SIG-M5 (cell line): ENCODE data around the gene FAM47E.
"Not testable (repeated sequence)": the region's sequence is repeated elsewhere in the genome, so short reads cannot be mapped to it uniquely, and the experiment has no call there.

Experiments used
- DNase-seq: peaks from one replicate; lab custom pipeline; 2025; lab: John Stamatoyannopoulos, UW

The FAM47E gene

GRCh38 chr4:76226418-76226817 is 25.1 kb upstream of the FAM47E start:
- DNase-seq = no peak

DNA sequence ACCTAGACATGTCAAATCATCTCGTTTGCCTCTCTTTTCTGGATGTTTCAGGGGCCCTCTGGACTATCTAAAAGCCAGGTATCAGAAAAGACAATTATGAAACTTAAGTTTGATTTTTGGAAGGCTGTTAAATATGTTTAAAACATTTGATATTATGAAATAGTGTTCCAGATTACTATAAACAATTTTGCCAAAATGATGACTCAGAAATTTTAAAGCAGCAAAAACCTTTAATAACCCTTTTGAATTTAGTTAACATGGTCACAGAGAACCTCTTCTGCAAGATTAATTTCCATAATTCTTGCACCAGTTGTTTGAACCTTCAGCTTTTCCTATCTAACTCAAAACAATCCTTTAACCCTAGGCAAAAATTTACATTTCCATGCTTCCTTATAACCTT is 18.8 kb upstream of the FAM47E start:
- DNase-seq = no peak

- no peak for DNase-seq
Observed at GRCh38 chr4:76233083-76233482, 18.4 kb upstream of the FAM47E start.

DNA sequence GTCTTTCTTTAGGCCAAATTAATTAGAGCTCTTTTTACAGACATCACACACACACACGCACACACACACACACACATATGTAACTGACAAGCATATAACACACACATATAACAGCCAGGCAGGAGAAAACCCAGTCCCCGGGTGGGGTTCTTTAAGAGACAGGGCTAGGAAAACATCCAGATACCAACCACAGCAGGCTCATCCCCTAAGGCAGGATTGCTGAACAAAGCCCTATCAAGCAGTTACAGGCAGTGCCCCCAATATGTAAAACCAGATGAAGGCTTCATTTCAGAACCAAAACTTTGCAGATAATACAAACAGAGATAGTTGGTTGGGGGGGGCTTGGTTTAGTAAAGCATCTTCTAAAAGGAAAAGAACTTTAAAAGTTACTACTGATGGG is 18.0 kb upstream of the FAM47E start:
- DNase-seq = no peak

GRCh38 chr4:76233967-76234678 is 17.4 kb upstream of the FAM47E start:
- DNase-seq = no peak

DNA sequence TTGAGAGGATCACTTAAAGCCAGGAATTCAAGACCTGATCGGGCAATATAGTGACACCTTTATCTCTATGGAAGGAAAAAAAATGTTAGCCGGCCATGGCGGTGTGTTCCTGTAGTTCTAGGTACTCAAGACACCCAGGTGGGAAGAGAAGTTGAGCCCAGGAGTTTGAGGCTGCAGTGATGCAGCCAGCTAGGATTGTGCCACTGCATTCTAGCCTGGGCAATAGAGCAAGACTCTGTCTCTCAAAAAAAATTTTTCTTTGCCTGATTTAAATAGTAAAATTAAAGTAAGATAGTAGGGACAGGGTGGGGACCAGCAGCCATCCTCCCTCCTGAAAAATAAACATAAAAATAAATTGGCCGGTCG is 16.9 kb upstream of the FAM47E start:
- no peak for DNase-seq

DNA sequence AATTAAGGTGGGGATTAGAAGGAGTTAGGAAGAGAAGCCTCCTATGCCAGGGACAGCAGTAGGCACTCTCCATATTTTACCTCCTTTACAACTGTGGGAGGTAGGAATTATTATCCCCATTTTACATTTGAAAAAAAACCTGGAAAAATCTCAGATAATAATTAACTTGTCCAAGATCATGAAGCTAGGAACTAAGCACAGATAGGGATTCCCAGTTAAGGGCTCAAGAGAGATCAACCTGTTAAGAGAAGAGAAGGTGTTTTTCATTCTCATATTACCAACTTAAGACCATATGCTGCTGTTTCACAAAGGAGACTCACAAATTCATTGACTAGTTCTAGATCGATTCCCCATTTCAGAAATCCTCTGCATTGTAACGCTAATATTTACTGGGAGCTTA is 16.1 kb upstream of the FAM47E start:
- DNase-seq = no peak

- no peak for DNase-seq
Observed at GRCh38 chr4:76235915-76236314, 15.6 kb upstream of the FAM47E start.

GRCh38 chr4:76238236-76238635 is 13.3 kb upstream of the FAM47E start:
- DNase-seq = no peak

GRCh38 chr4:76238701-76239100 is 12.8 kb upstream of the FAM47E start:
- no peak for DNase-seq

DNA sequence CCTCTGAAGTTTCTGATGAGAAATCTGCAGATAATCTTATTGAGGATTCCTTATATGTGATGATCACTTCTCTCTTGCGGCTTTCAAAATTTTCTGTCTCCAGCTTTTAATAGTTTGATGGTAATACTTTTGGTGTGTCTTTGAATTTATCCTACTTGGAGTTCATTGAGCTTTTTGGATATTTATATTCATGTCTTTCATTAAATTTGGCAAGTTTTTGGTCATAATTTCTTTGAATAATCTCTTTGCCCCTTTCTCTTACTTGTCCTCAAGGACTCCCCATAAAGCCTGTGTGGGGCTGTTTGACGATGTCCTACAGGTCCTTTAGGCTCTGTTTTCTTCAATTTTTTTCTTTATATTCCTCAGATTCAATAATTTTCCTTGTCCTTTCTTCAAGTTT is 11.3 kb upstream of the FAM47E start:
- DNase-seq = no peak

GRCh38 chr4:76243877-76244276 is 7.6 kb upstream of the FAM47E start:
- not testable (repeated sequence) for DNase-seq

GRCh38 chr4:76246025-76246424 is 5.5 kb upstream of the FAM47E start:
- no peak for DNase-seq

- no peak for DNase-seq
Observed at GRCh38 chr4:76246852-76247251, 4.7 kb upstream of the FAM47E start.

DNA sequence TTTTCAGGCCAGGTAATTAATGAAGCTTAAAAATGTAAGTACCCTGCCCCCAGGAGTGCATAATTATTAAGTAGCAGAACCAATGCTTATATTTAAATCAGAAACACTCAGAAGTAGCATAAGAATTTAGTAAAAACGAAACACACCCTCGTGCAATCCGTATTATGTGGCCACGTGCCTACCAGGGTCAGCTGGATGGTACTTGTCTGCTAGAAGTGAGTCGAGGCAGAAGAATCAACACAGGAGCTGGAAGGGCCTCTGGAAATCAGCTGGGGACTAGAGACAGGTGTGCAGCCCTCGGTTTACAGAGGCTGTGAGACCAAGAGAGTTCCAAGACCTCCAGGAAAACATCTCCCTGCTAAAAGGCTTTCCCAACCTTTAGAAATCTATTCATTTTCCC is 559 bp upstream of the FAM47E start:
- no peak for DNase-seq

DNA sequence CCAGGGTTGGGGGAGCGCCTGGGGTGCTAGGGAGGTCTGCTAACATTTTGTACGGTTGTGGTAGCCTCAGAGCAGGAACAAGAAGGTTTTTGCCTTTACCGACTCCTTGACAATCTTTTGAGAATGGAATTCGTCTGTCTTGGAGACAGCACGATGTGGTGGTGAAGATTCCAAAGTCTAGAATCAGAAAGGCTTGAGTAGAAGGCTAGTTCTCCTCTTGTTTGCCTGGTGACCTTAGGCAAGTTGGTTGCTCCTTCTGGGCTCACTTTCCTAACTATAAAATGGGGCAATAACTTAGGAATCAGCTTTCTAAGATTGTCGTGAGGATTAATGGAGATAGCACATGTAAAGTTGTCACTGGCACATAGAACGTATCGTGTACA is 741 bp downstream of the FAM47E start:
- DNase-seq = no peak

- DNase-seq = no peak
Observed at GRCh38 chr4:76253511-76253910, 2.0 kb downstream of the FAM47E start.

GRCh38 chr4:76256032-76256431 is 4.5 kb downstream of the FAM47E start:
- no peak for DNase-seq

DNA sequence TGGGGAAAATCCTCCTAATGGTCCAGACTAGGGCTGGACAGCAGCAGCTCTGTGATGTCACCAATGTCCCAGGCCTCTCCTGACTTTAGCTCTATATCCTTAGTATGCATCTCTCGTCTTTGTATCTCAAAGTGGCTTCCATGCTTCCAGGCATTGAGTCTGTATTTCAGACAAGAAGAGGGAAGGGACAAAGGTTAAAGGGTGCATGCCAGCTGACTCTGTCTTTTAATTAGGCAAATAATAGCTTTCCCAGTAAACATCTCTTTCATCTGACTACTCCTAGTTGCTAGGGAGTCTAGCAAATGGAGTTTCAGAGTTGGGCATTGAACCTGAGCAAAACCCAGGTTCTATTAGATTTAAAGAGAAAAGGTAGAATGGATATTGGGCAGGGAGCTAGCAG is 5.4 kb downstream of the FAM47E start:
- DNase-seq = no peak

- no peak for DNase-seq
Observed at GRCh38 chr4:76257824-76258223, 6.3 kb downstream of the FAM47E start.

DNA sequence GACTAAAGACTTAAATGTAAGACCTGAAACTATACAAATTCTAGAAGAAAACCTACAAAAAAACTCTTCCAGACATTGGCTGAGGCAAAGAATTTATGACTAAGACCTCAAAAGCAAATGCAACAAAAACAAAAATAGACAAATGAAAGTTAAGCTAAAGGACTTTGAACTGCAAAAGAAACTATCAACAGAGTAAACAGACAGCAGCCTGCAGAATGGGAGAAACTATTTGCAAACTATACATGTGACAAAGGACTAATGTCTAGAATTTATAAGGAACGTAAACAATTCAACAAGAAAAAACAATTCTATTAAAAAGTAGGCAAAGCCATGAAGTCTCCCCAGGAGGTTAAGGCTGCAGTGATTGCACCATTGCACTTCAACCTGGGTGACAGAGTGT is 9.1 kb downstream of the FAM47E start:
- no peak for DNase-seq

DNA sequence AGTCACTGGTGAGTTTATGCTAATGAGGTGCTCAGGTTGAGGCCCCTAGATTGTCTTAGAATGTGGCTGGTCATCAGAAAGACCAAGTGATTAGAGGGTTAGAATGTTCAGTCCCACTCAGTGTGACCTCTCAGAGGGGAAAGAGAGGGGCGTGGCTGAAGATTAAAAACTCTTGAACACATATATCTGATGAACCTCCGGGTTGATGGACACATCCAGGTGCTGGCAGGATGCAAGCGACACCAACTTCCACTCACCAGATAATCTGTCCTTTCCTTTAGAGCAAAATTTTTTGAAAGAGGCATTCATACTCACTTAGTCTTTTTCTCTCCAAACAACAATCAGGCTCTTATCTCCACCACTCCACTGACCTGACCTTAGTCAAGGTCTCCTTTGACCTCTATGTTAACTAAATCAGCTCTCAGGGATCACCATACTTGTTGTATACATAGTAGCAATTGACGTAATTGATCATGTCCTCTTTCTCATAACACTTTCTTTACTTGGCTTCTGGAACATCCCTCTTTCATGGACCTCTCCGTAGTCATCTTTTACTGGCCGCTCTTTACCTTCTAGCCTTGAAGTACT is 14.2 kb downstream of the FAM47E start:
- DNase-seq = no peak

DNA sequence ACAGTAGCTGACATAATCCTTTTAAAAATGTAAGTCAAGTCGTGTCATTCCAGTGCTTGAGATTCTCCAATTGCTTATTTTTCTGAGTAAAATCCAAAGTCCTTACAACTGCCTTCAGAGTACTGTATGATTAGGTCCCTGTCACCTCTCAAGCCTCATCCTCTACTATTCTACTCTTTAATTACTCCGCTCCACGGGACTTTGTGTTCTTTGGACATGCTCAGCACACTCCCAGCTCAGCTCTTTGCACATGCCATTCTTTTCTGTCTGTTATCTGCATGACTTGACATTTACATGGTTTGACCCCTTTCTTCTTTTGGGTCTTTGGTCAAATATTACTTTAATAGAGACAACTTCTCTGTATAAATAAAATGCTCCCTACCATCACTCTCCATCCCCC is 15.1 kb downstream of the FAM47E start:
- DNase-seq = no peak

DNA sequence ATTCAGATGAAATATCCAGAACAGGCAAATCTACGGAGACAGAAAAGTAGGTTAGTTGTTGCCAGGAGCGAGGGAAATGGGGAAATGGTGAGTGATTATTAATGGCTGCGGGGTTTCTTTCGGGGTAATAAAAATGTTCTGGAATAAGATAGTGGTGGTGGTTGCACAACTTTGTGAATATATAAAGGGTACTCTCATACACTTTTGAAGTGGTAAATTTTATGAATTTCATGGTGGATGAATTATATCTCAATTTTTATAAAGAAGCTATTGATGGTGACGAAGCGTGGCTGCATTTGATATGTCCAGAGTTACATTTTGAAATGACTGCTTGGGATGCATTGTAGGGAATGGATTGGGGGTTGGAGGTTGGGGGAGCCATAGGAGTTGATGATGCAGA is 16.3 kb downstream of the FAM47E start:
- DNase-seq = no peak
